C4-2B (cell line): ENCODE measurements around the gene CHCHD6.

ENCODE experiments used
- CTCF ChIP-seq: fragments of 450-650 bp; conservative IDR thresholded peaks from 2 replicates; pipeline ENCODE4 v1.5.1; 2017; ENCODE audit warnings: mild to moderate bottlenecking
- ZFX ChIP-seq: fragments of 450-650 bp; IDR thresholded peaks from 2 replicates; pipeline ENCODE4 v1.6.1; 2017

- TF ChIP-seq CTCF (no peak), ZFX (no peak)
Observed at GRCh38 chr3:126923895-126924294, 219.9 kb downstream of the CHCHD6 start.
